GM23248 (cell line): ENCODE measurements around the gene OLIG1. TPM values are rescaled to one million over a fixed set of nuclear protein-coding genes. Genes with fewer than 3 reads are reported as not detected.
A peak's percentile ranks its signal among the peaks of the same experiment; 100 is the strongest.

Source experiments
- DNase-seq: peaks from one replicate; pipeline ENCODE4 v3.0.0-alpha.2; 2015
- H2AFZ ChIP-seq: fragments of 200-600 bp; sonication (generic); 2 replicates; pipeline ENCODE4 v1.6.1; 2016; ENCODE audit warnings: antibody characterized with exemption
- H3F3A ChIP-seq: fragments of 200-600 bp; sonication (generic); 2 replicates; pipeline ENCODE4 v1.6.1; 2016; ENCODE audit warnings: mild to moderate bottlenecking, antibody characterized with exemption, mixed run types; ENCODE audit not compliant: insufficient read depth
- H3K27ac ChIP-seq: fragments of 200-600 bp; sonication (generic); 2 replicates; pipeline ENCODE4 v1.5.1; 2016; ENCODE audit warnings: mild to moderate bottlenecking
- H3K27me3 ChIP-seq: fragments of 200-600 bp; sonication (generic); replicated peaks from 2 replicates; pipeline ENCODE4 v1.6.1; 2016; ENCODE audit warnings: mild to moderate bottlenecking; ENCODE audit not compliant: insufficient read depth
- H3K36me3 ChIP-seq: fragments of 200-600 bp; sonication (generic); 2 replicates; pipeline ENCODE4 v1.6.1; 2016; ENCODE audit warnings: low read depth, mild to moderate bottlenecking
- H3K4me1 ChIP-seq: fragments of 200-600 bp; sonication (generic); 2 replicates; pipeline ENCODE4 v1.6.1; 2016; ENCODE audit warnings: mild to moderate bottlenecking; ENCODE audit not compliant: insufficient read depth
- H3K4me2 ChIP-seq: fragments of 200-600 bp; sonication (generic); one replicate; pipeline ENCODE4 v1.6.1; 2016; ENCODE audit warnings: mild to moderate bottlenecking; ENCODE audit not compliant: unreplicated experiment
- H3K4me3 ChIP-seq: fragments of 200-600 bp; sonication (generic); 2 replicates; pipeline ENCODE4 v1.5.1; 2016; ENCODE audit warnings: mild to moderate bottlenecking
- H3K79me2 ChIP-seq: fragments of 200-600 bp; sonication (generic); 2 replicates; pipeline ENCODE4 v1.6.1; 2016; ENCODE audit warnings: mild to moderate bottlenecking; ENCODE audit not compliant: insufficient read depth
- H3K9ac ChIP-seq: fragments of 200-600 bp; sonication (generic); 2 replicates; pipeline ENCODE4 v1.6.1; 2016; ENCODE audit warnings: mild to moderate bottlenecking
- H3K9me2 ChIP-seq: fragments of 200-600 bp; sonication (generic); 2 replicates; pipeline ENCODE4 v1.6.1; 2016; ENCODE audit warnings: mixed run types, mild to moderate bottlenecking, moderate library complexity; ENCODE audit not compliant: insufficient read depth
- H3K9me3 ChIP-seq: fragments of 200-600 bp; sonication (generic); one replicate; pipeline ENCODE4 v1.6.1; 2017; ENCODE audit warnings: low read depth
- H4K20me1 ChIP-seq: fragments of 200-600 bp; sonication (generic); 2 replicates; pipeline ENCODE4 v1.6.0; 2016; ENCODE audit not compliant: insufficient read depth
- EZH2 ChIP-seq: fragments of 200-600 bp; sonication (generic); IDR thresholded peaks from 2 replicates; pipeline ENCODE4 v1.6.1; 2018; ENCODE audit warnings: antibody characterized with exemption, mild to moderate bottlenecking; ENCODE audit not compliant: insufficient read depth, poor library complexity, severe bottlenecking
- EZH2phosphoT487 ChIP-seq: fragments of 200-600 bp; sonication (generic); IDR thresholded peaks from 2 replicates; pipeline ENCODE4 v1.6.1; 2018; ENCODE audit warnings: antibody characterized with exemption, moderate library complexity, mild to moderate bottlenecking, low read depth; ENCODE audit not compliant: insufficient read depth
- WGBS, 2 experiments: methylation state at CpG; one replicate each; pipeline ENCODE4 v1.1.6; 2015 to 2017; ENCODE audit warnings: low lambda C conversion rate in 2 of 2, low coverage in 1 of 2; ENCODE audit errors: missing lambda C conversion rate in 2 of 2; 5-methylcytosine and 5-hydroxymethylcytosine counted together
- in situ Hi-C: fragments of 300-500 bp; cut with MboI; formaldehyde crosslinking; loops from 2 replicates; pipeline ENCODE4 v1.15.0; 2020
- polyA plus RNA-seq: library from polyadenylated mRNA; unstranded; fragments of >200 nt; fragmentation: Nextera tagmentation; extraction: Ambion mirVana; gene quantifications from 2 replicates; pipeline ENCODE4 v1.2.1, GENCODE V29; 2016
- total RNA-seq: library from RNA; depleted of rRNA; stranded (reverse); fragments of >200 nt; shearing (Covaris generic); gene quantifications from 2 replicates; pipeline ENCODE4 v1.2.3, GENCODE V29; 2014; rRNA removed

The OLIG1 gene, protein sequence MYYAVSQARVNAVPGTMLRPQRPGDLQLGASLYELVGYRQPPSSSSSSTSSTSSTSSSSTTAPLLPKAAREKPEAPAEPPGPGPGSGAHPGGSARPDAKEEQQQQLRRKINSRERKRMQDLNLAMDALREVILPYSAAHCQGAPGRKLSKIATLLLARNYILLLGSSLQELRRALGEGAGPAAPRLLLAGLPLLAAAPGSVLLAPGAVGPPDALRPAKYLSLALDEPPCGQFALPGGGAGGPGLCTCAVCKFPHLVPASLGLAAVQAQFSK
- total RNA-seq, result not detected in 2 replicates
- polyA plus RNA-seq, result not detected in 2 replicates

DNA sequence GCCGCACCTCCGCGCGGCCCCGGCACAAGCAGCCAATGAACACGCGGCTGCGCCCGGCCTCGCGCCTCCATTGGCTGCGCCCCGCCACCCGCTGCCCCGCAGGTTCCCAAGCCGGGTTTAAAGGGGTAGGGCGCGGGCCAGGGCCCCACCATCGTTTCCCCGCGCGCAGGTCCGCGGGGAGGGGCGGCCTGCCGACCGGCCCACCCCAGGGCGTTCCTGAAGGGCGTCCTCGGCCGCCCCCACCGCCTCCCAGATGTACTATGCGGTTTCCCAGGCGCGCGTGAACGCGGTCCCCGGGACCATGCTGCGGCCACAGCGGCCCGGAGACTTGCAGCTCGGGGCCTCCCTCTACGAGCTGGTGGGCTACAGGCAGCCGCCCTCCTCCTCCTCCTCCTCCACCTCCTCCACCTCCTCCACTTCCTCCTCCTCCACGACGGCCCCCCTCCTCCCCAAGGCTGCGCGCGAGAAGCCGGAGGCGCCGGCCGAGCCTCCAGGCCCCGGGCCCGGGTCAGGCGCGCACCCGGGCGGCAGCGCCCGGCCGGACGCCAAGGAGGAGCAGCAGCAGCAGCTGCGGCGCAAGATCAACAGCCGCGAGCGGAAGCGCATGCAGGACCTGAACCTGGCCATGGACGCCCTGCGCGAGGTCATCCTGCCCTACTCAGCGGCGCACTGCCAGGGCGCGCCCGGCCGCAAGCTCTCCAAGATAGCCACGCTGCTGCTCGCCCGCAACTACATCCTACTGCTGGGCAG, at the start of gene OLIG1:
OLIG1 (plus strand) TSS at position 148 of the 750 bp plus-strand sequence; CDS start at position 254, 106 bp downstream.
- TF ChIP-seq EZH2, result no peak
- TF ChIP-seq EZH2phosphoT487, result no peak
- Histone ChIP-seq H3K27ac (no peak within 1 kb of the TSS), H4K20me1 (no peaks in the 10 kb centered on the region), H3F3A (no peaks in the 10 kb centered on the region), H3K4me2 (no peak within 1 kb of the TSS), H3K79me2 (no peaks in the 10 kb centered on the region), H3K9ac (no peak within 1 kb of the TSS), H3K27me3 (peaks cover 90% of the 10 kb centered on the region), H3K9me2 (no peaks in the 10 kb centered on the region), H2AFZ (no peak within 1 kb of the TSS), H3K36me3 (no peaks in the 10 kb centered on the region), H3K9me3 (no peaks in the 10 kb centered on the region), H3K4me1 (no peaks in the 10 kb centered on the region), H3K4me3 (no peak within 1 kb of the TSS)
- in situ Hi-C loops, result no loop called here
- peak; percentile 35 for DNase-seq
- WGBS, 2 experiments, result 2 to 3% methylated on average over 60 to 75 of the region's 82 CpGs

DNA sequence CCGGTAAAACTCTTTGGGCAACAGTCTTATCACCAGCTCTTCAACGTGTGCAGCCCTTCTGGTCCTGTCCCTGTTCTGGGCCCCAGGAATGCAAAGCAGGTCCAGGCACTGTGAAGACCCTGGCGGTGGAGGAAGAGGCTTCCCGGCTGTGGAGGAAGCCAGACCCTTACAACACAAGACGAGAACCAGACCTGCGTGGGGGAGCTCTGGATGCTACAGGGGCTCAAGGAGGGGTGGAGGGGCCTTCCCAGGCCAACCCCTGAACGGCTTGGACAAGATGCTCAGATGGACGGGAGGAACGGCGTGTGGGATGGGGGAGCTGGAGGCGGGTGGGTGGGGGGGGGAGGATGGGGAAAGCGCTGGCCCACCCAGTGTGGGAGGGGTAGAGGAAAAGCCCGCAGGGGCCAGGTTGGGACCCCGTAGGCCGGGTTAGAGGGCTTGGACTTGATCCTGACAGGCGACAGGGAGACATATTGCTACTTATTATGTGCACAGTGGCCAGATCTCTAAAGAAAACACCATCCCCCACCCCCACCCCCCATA, 49.3 kb upstream of the OLIG1 start:
- Histone ChIP-seq H3K9ac (no peak overlapping the region), H3K27me3 (peaks cover 97% of the 10 kb centered on the region)
- WGBS, 2 experiments, result 5 to 6% methylated on average over 13 to 16 of the region's 16 CpGs

DNA sequence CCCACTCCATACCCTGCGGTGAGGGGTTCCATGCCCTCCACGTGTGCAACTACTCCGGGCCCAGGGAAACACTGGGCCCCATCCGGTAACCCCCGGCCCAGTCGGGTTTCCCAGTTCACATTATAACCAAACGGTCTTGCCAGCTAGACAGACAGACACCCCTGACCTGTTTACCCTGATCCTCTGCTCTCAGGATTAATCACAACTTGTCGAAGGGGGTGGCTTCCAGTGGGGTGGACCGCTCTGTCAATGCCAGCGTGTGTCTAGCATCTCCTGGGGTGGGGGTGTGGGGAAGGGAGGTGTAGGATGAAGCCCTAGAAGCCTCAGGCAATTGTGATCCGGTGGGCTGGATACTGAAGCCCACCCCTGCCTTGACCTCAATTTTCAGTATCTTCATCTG, 48.8 kb upstream of the OLIG1 start:
- no peak overlapping the region for H3K27ac ChIP-seq
- no peaks in the 10 kb centered on the region for H3F3A ChIP-seq
- no peaks in the 10 kb centered on the region for H4K20me1 ChIP-seq
- H3K27me3 ChIP-seq, result peaks cover 97% of the 10 kb centered on the region
- H3K36me3 ChIP-seq, result no peaks in the 10 kb centered on the region
- H3K4me3 ChIP-seq, result no peak overlapping the region
- H3K9ac ChIP-seq, result no peak overlapping the region
- H3K79me2 ChIP-seq, result no peaks in the 10 kb centered on the region
- in situ Hi-C loops, result no loop called here
- no peak for DNase-seq
- H3K4me2 ChIP-seq, result no peak overlapping the region
- 30 to 36% methylated on average over 8 to 11 of the region's 11 CpGs for WGBS, 2 experiments
- H3K9me3 ChIP-seq, result no peaks in the 10 kb centered on the region
- H3K9me2 ChIP-seq, result no peaks in the 10 kb centered on the region
- no peak overlapping the region for H2AFZ ChIP-seq
- TF ChIP-seq EZH2 (no peak), EZH2phosphoT487 (no peak)
- H3K4me1 ChIP-seq, result no peaks in the 10 kb centered on the region

More for the DNA sequence above, 49.3 kb upstream of the OLIG1 start:
- Histone ChIP-seq H3K4me3 (no peak overlapping the region), H3K9me2 (no peaks in the 10 kb centered on the region), H3K4me1 (no peaks in the 10 kb centered on the region), H3K36me3 (no peaks in the 10 kb centered on the region), H3F3A (no peaks in the 10 kb centered on the region), H3K79me2 (no peaks in the 10 kb centered on the region), H3K4me2 (no peak overlapping the region), H2AFZ (no peak overlapping the region), H4K20me1 (no peaks in the 10 kb centered on the region), H3K9me3 (no peaks in the 10 kb centered on the region), H3K27ac (no peak overlapping the region)
- peak; percentile 28 for TF ChIP-seq EZH2
- TF ChIP-seq EZH2phosphoT487, result no peak
- in situ Hi-C loops, result no loop called here
- DNase-seq, result no peak

DNA sequence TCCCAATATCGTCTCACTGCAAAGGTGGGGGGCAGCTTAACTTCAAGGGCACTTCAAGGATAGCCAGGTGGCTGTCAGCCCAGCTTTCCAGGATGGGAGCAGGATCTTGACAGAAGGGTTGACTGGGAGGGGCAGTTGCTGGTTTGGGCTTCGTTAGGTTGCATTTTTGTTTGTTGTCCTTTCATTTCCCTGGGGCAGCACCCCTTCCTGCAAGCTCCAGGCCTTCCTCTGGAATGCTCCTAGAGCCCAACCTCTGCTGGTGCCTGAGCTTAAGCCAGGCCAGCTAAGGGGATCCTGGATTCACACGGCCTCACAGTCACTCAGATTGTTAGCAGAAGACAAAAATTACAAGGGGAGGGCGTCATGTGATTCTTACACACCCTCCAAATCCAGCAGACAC, 48.3 kb upstream of the OLIG1 start:
- Histone ChIP-seq H3K27me3 (peaks cover 97% of the 10 kb centered on the region), H3K36me3 (no peaks in the 10 kb centered on the region), H3K4me1 (no peaks in the 10 kb centered on the region), H3K9me3 (no peaks in the 10 kb centered on the region), H3F3A (no peaks in the 10 kb centered on the region), H3K9ac (no peak overlapping the region), H3K4me3 (no peak overlapping the region), H3K4me2 (no peak overlapping the region), H2AFZ (no peak overlapping the region), H4K20me1 (no peaks in the 10 kb centered on the region), H3K79me2 (no peaks in the 10 kb centered on the region), H3K27ac (no peak overlapping the region), H3K9me2 (no peaks in the 10 kb centered on the region)
- in situ Hi-C loops, result no loop called here
- WGBS, 2 experiments, result 0 to 2% methylated on average over 4 of the region's 4 CpGs
- DNase-seq, result no peak
- TF ChIP-seq EZH2 (no peak), EZH2phosphoT487 (no peak)
